ENCODE measurements around the gene RHBDD3.

- TF ChIP-seq ATF3 (IDR thresholded peaks at IDR 0.05) (no peak), ATF3 (CRISPR knock-in tag; conservative IDR thresholded peaks at IDR 0.05) (no peak), SRSF9 (IDR thresholded peaks at IDR 0.05; ENCODE audit: borderline replicate concordance, low read depth, low read length) (no peak), TAF1 (IDR thresholded peaks at IDR 0.05; ENCODE audit: control insufficient read depth, extremely low read depth, insufficient read depth, low read length, severe bottlenecking) (no peak), ZNF445 (CRISPR knock-in tag; IDR thresholded peaks at IDR 0.05; ENCODE audit: low read depth) (no peak), CTCF (IDR thresholded peaks at IDR 0.05 in 2 of 3, conservative IDR thresholded peaks at IDR 0.05 in 1 of 3; ENCODE audit: insufficient read depth in 2 of 3, low read depth in 1 of 3, low read length in 3 of 3) (no peak), TEAD4 (IDR thresholded peaks at IDR 0.05; ENCODE audit: low read length) (no peak), TEAD4 (CRISPR knock-in tag; IDR thresholded peaks at IDR 0.05; ENCODE audit: borderline replicate concordance) (no peak)
These were observed 47.7 kb downstream of the RHBDD3 start for GRCh38 chr22:29219881-29220670.

Data from K562 (cell line).